Measurements from ENCODE around the gene SLC16A11. TPM values are rescaled to one million over a fixed set of nuclear protein-coding genes. Genes with fewer than 3 reads are reported as not detected.
"Not testable (repeated sequence)": the region's sequence is repeated elsewhere in the genome, so short reads cannot be mapped to it uniquely, and the experiment has no call there.

Gene SLC16A11
- total RNA-seq, 6 experiments from 2014 or later, result 0.84 to 10.2 (median 2.4) TPM

GRCh38 chr17:7060165-7060891 lies 16.4 kb upstream of the SLC16A11 start:
- H3K27ac ChIP-seq, result no peak overlapping the region
- DNase-seq (peak in 2 of 3 donors; percentile 19 to 47), ATAC-seq (peak in 3 of 4 donors; percentile 6 to 77 (median 67))
- intact Hi-C loops (cut with DNase I), result no loop called here
- no peaks in the 10 kb centered on the region for H3K9me3 ChIP-seq
- no peaks in the 10 kb centered on the region for H3K4me1 ChIP-seq
- TF ChIP-seq POLR2A (IDR thresholded peaks at IDR 0.05), result no peak
- TF ChIP-seq CTCF (IDR thresholded peaks at IDR 0.05), result no peak
- 45% methylated on average over 5 of the region's 6 CpGs for WGBS (ENCODE audit: insufficient coverage, low coverage, low lambda C conversion rate, missing lambda C conversion rate)
- no peak overlapping the region for H3K4me3 ChIP-seq
- no peaks in the 10 kb centered on the region for H3K36me3 ChIP-seq
- H3K27me3 ChIP-seq, result no peaks in the 10 kb centered on the region

GRCh38 chr17:7058831-7059447 lies 15.0 kb upstream of the SLC16A11 start:
- no peak overlapping the region for H3K4me3 ChIP-seq
- H3K27me3 ChIP-seq, result no peaks in the 10 kb centered on the region
- H3K27ac ChIP-seq, result no peak overlapping the region
- no peaks in the 10 kb centered on the region for H3K36me3 ChIP-seq
- ATAC-seq, result peak; percentile 33 to 78 (median 50)
- DNase-seq, result no peak
- intact Hi-C loops (cut with DNase I), result no loop called here
- H3K4me1 ChIP-seq, result no peaks in the 10 kb centered on the region
- whole genome bisulfite sequencing (ENCODE audit: insufficient coverage, low coverage, low lambda C conversion rate, missing lambda C conversion rate), result 58% methylated on average over 7 of the region's 7 CpGs
- no peak for TF ChIP-seq CTCF (IDR thresholded peaks at IDR 0.05)
- no peak for TF ChIP-seq POLR2A (IDR thresholded peaks at IDR 0.05)
- H3K9me3 ChIP-seq, result no peaks in the 10 kb centered on the region

GRCh38 chr17:7056386-7056785 lies 12.5 kb upstream of the SLC16A11 start:
- DNase-seq (no peak), ATAC-seq (no peak)
- no peaks in the 10 kb centered on the region for H3K9me3 ChIP-seq
- no peak for TF ChIP-seq POLR2A (IDR thresholded peaks at IDR 0.05)
- TF ChIP-seq CTCF (IDR thresholded peaks at IDR 0.05), result no peak
- H3K27ac ChIP-seq, result no peak overlapping the region
- H3K4me3 ChIP-seq, result no peak overlapping the region
- no peaks in the 10 kb centered on the region for H3K27me3 ChIP-seq
- no peaks in the 10 kb centered on the region for H3K36me3 ChIP-seq
- no peaks in the 10 kb centered on the region for H3K4me1 ChIP-seq
- intact Hi-C loops (cut with DNase I), result no loop called here
- 84% methylated on average over 4 of the region's 4 CpGs for WGBS (ENCODE audit: insufficient coverage, low coverage, low lambda C conversion rate, missing lambda C conversion rate)

- not testable (repeated sequence) for H3K4me3 ChIP-seq, H3K36me3 ChIP-seq, ATAC-seq, H3K27ac ChIP-seq, H3K27me3 ChIP-seq, H3K9me3 ChIP-seq, DNase-seq
- peaks cover 0 to 18% (median 6%) of the 10 kb centered on the region in 4 donors for H3K4me1 ChIP-seq
- WGBS (ENCODE audit: insufficient coverage, low coverage, low lambda C conversion rate, missing lambda C conversion rate), result 57% methylated on average over 6 of the region's 9 CpGs
- intact Hi-C loops (cut with DNase I), result loop anchor here (5.0 kb wide), 1 partner anchor 87 kb away; no protein-coding TSS in a partner anchor
Measured at GRCh38 chr17:7050583-7050982, 6.7 kb upstream of the SLC16A11 start.

- Histone ChIP-seq H3K27ac (no peak overlapping the region), H3K4me1 (peaks cover 0 to 30% (median 14%) of the 10 kb centered on the region in 4 donors), H3K36me3 (no peaks in the 10 kb centered on the region), H3K9me3 (no peaks in the 10 kb centered on the region), H3K4me3 (no peak overlapping the region), H3K27me3 (no peaks in the 10 kb centered on the region)
- intact Hi-C loops (cut with DNase I), result no loop called here
- 67% methylated on average over 6 of the region's 6 CpGs for WGBS (ENCODE audit: insufficient coverage, low coverage, low lambda C conversion rate, missing lambda C conversion rate)
- ATAC-seq, result no peak
- DNase-seq, result no peak
- TF ChIP-seq CTCF (IDR thresholded peaks at IDR 0.05), result no peak
Measured at GRCh38 chr17:7048968-7049367, 5.1 kb upstream of the SLC16A11 start.

Measured in right lobe of liver (tissue), 6 donors.